Endodermal cell (in vitro differentiated cells): Measurements from ENCODE around the gene C4BPA. TPM values are rescaled to one million over a fixed set of nuclear protein-coding genes. Genes with fewer than 3 reads are reported as not detected.

Experiments used
- DNase-seq: peaks from one replicate; pipeline ENCODE4 v3.0.0-alpha.2; 2017
- H3K27ac ChIP-seq: 2 replicates; pipeline ENCODE4 v1.5.1; 2013; ENCODE audit warnings: mild to moderate bottlenecking, low read depth, low read length, moderate library complexity
- H3K27me3 ChIP-seq: 2 replicates; pipeline ENCODE4 v1.6.1; 2013; ENCODE audit warnings: mild to moderate bottlenecking, low read length, moderate library complexity; ENCODE audit not compliant: insufficient read depth, control insufficient read depth, poor library complexity, severe bottlenecking
- H3K36me3 ChIP-seq: 2 replicates; pipeline ENCODE4 v1.7.0; 2013; ENCODE audit warnings: mild to moderate bottlenecking, low read length, moderate library complexity; ENCODE audit not compliant: control insufficient read depth, insufficient read depth
- H3K4me1 ChIP-seq: one replicate; pipeline ENCODE4 v1.7.0; 2013; ENCODE audit warnings: low read length; ENCODE audit not compliant: control insufficient read depth, insufficient read depth
- H3K4me3 ChIP-seq: 2 replicates; pipeline ENCODE4 v1.5.1; 2013; ENCODE audit warnings: mild to moderate bottlenecking, low read length, moderate library complexity
- H3K9ac ChIP-seq: 2 replicates; pipeline ENCODE4 v1.6.1; 2013; ENCODE audit warnings: mild to moderate bottlenecking, low read length, moderate library complexity; ENCODE audit not compliant: poor library complexity, severe bottlenecking; ENCODE audit errors: extremely low read depth
- H3K9me3 ChIP-seq: 2 replicates; pipeline ENCODE4 v1.6.1; 2013; ENCODE audit warnings: mild to moderate bottlenecking, low read length, moderate library complexity; ENCODE audit not compliant: control insufficient read depth
- H3K27ac Mint-ChIP-seq: 2 replicates; pipeline ENCODE4 v1.8.0; 2020; ENCODE audit warnings: mixed read lengths
- H3K27me3 Mint-ChIP-seq: 2 replicates; pipeline ENCODE4 v1.8.0; 2021; ENCODE audit warnings: mild to moderate bottlenecking, mixed read lengths; ENCODE audit not compliant: insufficient read depth
- H3K36me3 Mint-ChIP-seq: 2 replicates; pipeline ENCODE4 v1.8.0; 2020; ENCODE audit warnings: low read depth, mixed read lengths
- H3K4me1 Mint-ChIP-seq: 2 replicates; pipeline ENCODE4 v1.8.0; 2020; ENCODE audit warnings: mixed read lengths
- H3K4me3 Mint-ChIP-seq: 2 replicates; pipeline ENCODE4 v1.8.0; 2020; ENCODE audit warnings: mild to moderate bottlenecking, moderate library complexity, mixed read lengths
- H3K9me3 Mint-ChIP-seq: 2 replicates; pipeline ENCODE4 v1.8.0; 2020; ENCODE audit warnings: mild to moderate bottlenecking, mixed read lengths
- WGBS, 2 experiments: methylation state at CpG; one replicate each; pipeline versions ENCODE4 v1.1.5 to v1.1.7; 2013; ENCODE audit warnings: missing lambda C conversion rate in 2 of 2, mixed read lengths in 1 of 2; ENCODE audit not compliant: insufficient coverage in 1 of 2, insufficient read length in 1 of 2; 5-methylcytosine and 5-hydroxymethylcytosine counted together
- total RNA-seq, 2 donors: library from RNA; stranded (reverse); fragmentation: NEBNext Ultra II Directional in 1 of 2; extraction: Animal tissue kit (Norgen Biotek cat#: 25700) in 1 of 2; gene quantifications; 2 replicates in 1 of 2; 3 replicates in 1 of 2; pipeline ENCODE4 v1.2.1, GENCODE V29; 2021
- TF ChIP-seq, protein P1 (sequence below): fragments of 200-600 bp; sonication (generic); conservative IDR thresholded peaks from 2 replicates; pipeline ENCODE4 v1.5.0; 2021; ENCODE audit warnings: antibody characterized with exemption, mild to moderate bottlenecking

C4BPA gene
- total RNA-seq, 2 donors from 2014 or later = not detected

DNA sequence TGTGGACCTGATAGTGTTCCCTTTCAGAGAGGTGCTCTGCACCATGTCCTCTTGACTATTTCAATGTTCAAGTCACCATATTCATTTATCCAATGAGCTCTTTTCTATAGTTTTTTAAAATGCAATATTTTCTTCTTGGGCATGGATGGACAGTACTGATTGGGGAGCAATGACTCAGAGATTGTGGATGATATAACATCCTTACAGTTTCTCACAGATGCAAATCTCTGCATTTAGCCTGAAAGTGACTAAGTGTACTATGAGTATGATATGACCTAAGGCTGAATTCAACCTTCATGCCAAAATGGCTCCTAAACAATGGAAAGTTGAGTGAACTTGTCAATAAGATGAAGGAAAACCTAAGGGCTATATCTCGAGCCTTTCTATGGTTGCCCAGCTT, 36.5 kb downstream of the C4BPA start:
- no peaks in the 10 kb centered on the region for H3K36me3 ChIP-seq
- DNase-seq = no peak
- no peaks in the 10 kb centered on the region for H3K4me1 ChIP-seq
- WGBS, 2 experiments = 85 to 88% methylated on average over 1 of the region's 1 CpG
- H3K27ac ChIP-seq = no peak overlapping the region
- H3K9me3 ChIP-seq = no peaks in the 10 kb centered on the region
- Mint-ChIP-seq H3K27me3 (peaks cover 4% of the 10 kb centered on the region), H3K27ac (no peak overlapping the region), H3K4me1 (no peaks in the 10 kb centered on the region), H3K9me3 (no peaks in the 10 kb centered on the region), H3K4me3 (no peak overlapping the region), H3K36me3 (no peaks in the 10 kb centered on the region)
- H3K4me3 ChIP-seq = no peak overlapping the region
- no peak overlapping the region for H3K9ac ChIP-seq
- TF ChIP-seq, protein P1, sequence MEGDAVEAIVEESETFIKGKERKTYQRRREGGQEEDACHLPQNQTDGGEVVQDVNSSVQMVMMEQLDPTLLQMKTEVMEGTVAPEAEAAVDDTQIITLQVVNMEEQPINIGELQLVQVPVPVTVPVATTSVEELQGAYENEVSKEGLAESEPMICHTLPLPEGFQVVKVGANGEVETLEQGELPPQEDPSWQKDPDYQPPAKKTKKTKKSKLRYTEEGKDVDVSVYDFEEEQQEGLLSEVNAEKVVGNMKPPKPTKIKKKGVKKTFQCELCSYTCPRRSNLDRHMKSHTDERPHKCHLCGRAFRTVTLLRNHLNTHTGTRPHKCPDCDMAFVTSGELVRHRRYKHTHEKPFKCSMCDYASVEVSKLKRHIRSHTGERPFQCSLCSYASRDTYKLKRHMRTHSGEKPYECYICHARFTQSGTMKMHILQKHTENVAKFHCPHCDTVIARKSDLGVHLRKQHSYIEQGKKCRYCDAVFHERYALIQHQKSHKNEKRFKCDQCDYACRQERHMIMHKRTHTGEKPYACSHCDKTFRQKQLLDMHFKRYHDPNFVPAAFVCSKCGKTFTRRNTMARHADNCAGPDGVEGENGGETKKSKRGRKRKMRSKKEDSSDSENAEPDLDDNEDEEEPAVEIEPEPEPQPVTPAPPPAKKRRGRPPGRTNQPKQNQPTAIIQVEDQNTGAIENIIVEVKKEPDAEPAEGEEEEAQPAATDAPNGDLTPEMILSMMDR = no peak
- H3K27me3 ChIP-seq = no peaks in the 10 kb centered on the region

DNA sequence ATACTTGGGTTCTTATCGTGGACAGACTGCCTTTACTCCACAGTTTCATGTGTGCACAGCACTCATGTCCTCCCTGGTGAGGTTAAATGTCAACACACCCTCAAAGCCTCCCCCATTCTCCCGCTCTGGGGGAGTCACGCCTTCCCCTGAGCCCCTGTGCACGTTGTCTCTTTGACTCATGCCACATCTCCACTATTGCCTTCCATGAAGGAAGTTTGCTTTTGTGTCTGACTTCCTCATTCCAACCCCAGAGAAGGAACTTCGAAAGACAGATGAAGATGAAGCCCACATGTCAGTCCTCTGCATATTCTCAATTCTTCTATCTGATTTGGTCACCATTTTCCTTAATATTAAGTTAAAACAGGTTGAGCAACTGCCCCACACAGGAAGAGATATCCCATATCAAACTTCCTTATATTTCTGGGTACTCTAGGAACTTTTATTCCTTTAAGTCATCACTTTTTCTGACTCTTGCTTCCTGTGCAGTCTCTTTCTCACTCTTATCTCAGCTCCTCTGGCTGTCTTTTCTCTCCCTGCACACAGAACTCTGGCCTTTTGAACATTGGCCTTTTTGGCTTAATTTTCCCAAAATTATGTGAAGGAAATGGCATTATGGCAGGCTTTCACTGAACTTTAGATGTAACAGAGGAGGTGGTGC, 41.5 kb downstream of the C4BPA start:
- Mint-ChIP-seq H3K27me3 (peaks cover 3% of the 10 kb centered on the region), H3K9me3 (no peaks in the 10 kb centered on the region), H3K27ac (no peak overlapping the region), H3K4me1 (no peaks in the 10 kb centered on the region), H3K36me3 (no peaks in the 10 kb centered on the region), H3K4me3 (no peak overlapping the region)
- DNase-seq = no peak
- H3K9ac ChIP-seq = no peak overlapping the region
- no peaks in the 10 kb centered on the region for H3K4me1 ChIP-seq
- no peak overlapping the region for H3K4me3 ChIP-seq
- WGBS, 2 experiments = 84 to 87% methylated on average over 3 to 5 of the region's 5 CpGs
- TF ChIP-seq, protein P1 = no peak
- H3K9me3 ChIP-seq = no peaks in the 10 kb centered on the region
- no peaks in the 10 kb centered on the region for H3K27me3 ChIP-seq
- H3K36me3 ChIP-seq = no peaks in the 10 kb centered on the region
- no peak overlapping the region for H3K27ac ChIP-seq

DNA sequence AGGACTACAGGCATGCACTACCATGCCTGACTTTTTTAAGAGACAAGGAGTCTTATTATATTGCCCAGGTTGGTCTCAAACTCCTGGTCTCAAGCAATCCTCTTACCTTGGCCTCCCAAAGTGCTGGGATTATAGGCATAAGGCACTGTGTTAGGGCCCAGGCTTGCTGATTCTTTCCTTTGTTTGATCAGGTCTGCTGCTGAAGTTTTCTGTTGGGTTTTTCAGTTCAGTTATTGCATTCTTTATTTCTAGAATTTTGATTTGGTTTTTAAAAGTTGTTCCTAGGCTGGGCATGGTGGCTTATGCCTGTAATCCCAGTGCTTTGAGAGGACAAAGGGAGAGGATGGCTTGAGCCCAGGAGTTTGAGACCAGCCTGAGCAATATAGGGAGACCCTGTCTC, 47.9 kb downstream of the C4BPA start:
- no peak overlapping the region for H3K27ac ChIP-seq
- no peak for DNase-seq
- H3K27me3 Mint-ChIP-seq = peaks cover 8% of the 10 kb centered on the region
- no peaks in the 10 kb centered on the region for H3K36me3 Mint-ChIP-seq
- H3K4me3 ChIP-seq = no peak overlapping the region
- no peaks in the 10 kb centered on the region for H3K4me1 ChIP-seq
- H3K4me1 Mint-ChIP-seq = no peaks in the 10 kb centered on the region
- H3K9ac ChIP-seq = no peak overlapping the region
- no peak overlapping the region for H3K27ac Mint-ChIP-seq
- H3K4me3 Mint-ChIP-seq = no peak overlapping the region
- H3K27me3 ChIP-seq = no peaks in the 10 kb centered on the region
- no peaks in the 10 kb centered on the region for H3K36me3 ChIP-seq
- peaks cover 5% of the 10 kb centered on the region for H3K9me3 ChIP-seq
- TF ChIP-seq, protein P1 = no peak
- H3K9me3 Mint-ChIP-seq = no peaks in the 10 kb centered on the region
